Measurements from ENCODE around the gene FAM241B. TPM values are rescaled to one million over a fixed set of nuclear protein-coding genes. Genes with fewer than 3 reads are reported as not detected.

Gene FAM241B
- total RNA-seq: 1.3 TPM

- peak; percentile 51 to 63 (median 63) for DNase-seq (ENCODE audit: low read depth in 2 of 3, low spot score in 2 of 3)
Observed at GRCh38 chr10:69629897-69630650, at the start of gene FAM241B. Gene FAM241B, plus strand, starts transcription at chr10:69630247. Its CDS starts 1,497 bp downstream, at chr10:69631744.

- no peak for DNase-seq (ENCODE audit: low read depth in 2 of 3, low spot score in 2 of 3)
Observed at GRCh38 chr10:69580435-69580834, 49.6 kb upstream of the FAM241B start.

- no peak for DNase-seq (ENCODE audit: low read depth in 2 of 3, low spot score in 2 of 3)
Observed at GRCh38 chr10:69583106-69583505, 46.9 kb upstream of the FAM241B start.

GRCh38 chr10:69584624-69585023 lies 45.4 kb upstream of the FAM241B start:
- no peak for DNase-seq (ENCODE audit: low read depth in 2 of 3, low spot score in 2 of 3)

GRCh38 chr10:69588358-69588757 lies 41.7 kb upstream of the FAM241B start:
- DNase-seq (ENCODE audit: low read depth in 2 of 3, low spot score in 2 of 3): no peak

GRCh38 chr10:69600761-69601330 lies 29.2 kb upstream of the FAM241B start:
- DNase-seq (ENCODE audit: low read depth in 2 of 3, low spot score in 2 of 3): no peak

GRCh38 chr10:69609077-69609476 lies 21.0 kb upstream of the FAM241B start:
- DNase-seq (ENCODE audit: low read depth in 2 of 3, low spot score in 2 of 3): no peak

GRCh38 chr10:69612760-69613159 lies 17.3 kb upstream of the FAM241B start:
- DNase-seq (ENCODE audit: low read depth in 2 of 3, low spot score in 2 of 3): no peak

GRCh38 chr10:69614130-69614529 lies 15.9 kb upstream of the FAM241B start:
- no peak for DNase-seq (ENCODE audit: low read depth in 2 of 3, low spot score in 2 of 3)

- DNase-seq (ENCODE audit: low read depth in 2 of 3, low spot score in 2 of 3): no peak
Observed at GRCh38 chr10:69616358-69616757, 13.7 kb upstream of the FAM241B start.

- DNase-seq (ENCODE audit: low read depth in 2 of 3, low spot score in 2 of 3): no peak
Observed at GRCh38 chr10:69618746-69619145, 11.3 kb upstream of the FAM241B start.

GRCh38 chr10:69619626-69620025 lies 10.4 kb upstream of the FAM241B start:
- DNase-seq (ENCODE audit: low read depth in 2 of 3, low spot score in 2 of 3): no peak

GRCh38 chr10:69620625-69621024 lies 9.4 kb upstream of the FAM241B start:
- DNase-seq (ENCODE audit: low read depth in 2 of 3, low spot score in 2 of 3): no peak

GRCh38 chr10:69624245-69624786 lies 5.7 kb upstream of the FAM241B start:
- no peak for DNase-seq (ENCODE audit: low read depth in 2 of 3, low spot score in 2 of 3)

GRCh38 chr10:69626826-69627225 lies 3.2 kb upstream of the FAM241B start:
- no peak for DNase-seq (ENCODE audit: low read depth in 2 of 3, low spot score in 2 of 3)

- no peak for DNase-seq (ENCODE audit: low read depth in 2 of 3, low spot score in 2 of 3)
Observed at GRCh38 chr10:69628891-69629290, 1.2 kb upstream of the FAM241B start.

- DNase-seq (ENCODE audit: low read depth in 2 of 3, low spot score in 2 of 3): no peak
Observed at GRCh38 chr10:69629519-69629896, 539 bp upstream of the FAM241B start.

GRCh38 chr10:69630651-69631400 lies 779 bp downstream of the FAM241B start:
- no peak for DNase-seq (ENCODE audit: low read depth in 2 of 3, low spot score in 2 of 3)

- DNase-seq (ENCODE audit: low read depth in 2 of 3, low spot score in 2 of 3): no peak
Observed at GRCh38 chr10:69631566-69631965, 1.5 kb downstream of the FAM241B start.

- no peak for DNase-seq (ENCODE audit: low read depth in 2 of 3, low spot score in 2 of 3)
Observed at GRCh38 chr10:69632516-69633199, 2.6 kb downstream of the FAM241B start.

Data from hematopoietic multipotent progenitor cell (in vitro differentiated cells).